SU-DHL-6 (cell line): ENCODE data around the gene C2CD2.

Experiments
- EZH2phosphoT487 ChIP-seq: fragments of 200-600 bp; sonication (generic), shearing (Covaris generic); conservative IDR thresholded peaks from 2 replicates; pipeline ENCODE4 v1.6.1; 2018; ENCODE audit warnings: mild to moderate bottlenecking, antibody characterized with exemption, low read length, moderate library complexity, mixed read lengths
- TF ChIP-seq, protein P1 (sequence below): fragments of 200-600 bp; sonication (generic); IDR thresholded peaks from one replicate; pipeline ENCODE4 v1.5.1; 2017; ENCODE audit warnings: antibody characterized with exemption, mild to moderate bottlenecking, low read length, moderate library complexity; ENCODE audit not compliant: insufficient read depth, poor library complexity, severe bottlenecking

DNA sequence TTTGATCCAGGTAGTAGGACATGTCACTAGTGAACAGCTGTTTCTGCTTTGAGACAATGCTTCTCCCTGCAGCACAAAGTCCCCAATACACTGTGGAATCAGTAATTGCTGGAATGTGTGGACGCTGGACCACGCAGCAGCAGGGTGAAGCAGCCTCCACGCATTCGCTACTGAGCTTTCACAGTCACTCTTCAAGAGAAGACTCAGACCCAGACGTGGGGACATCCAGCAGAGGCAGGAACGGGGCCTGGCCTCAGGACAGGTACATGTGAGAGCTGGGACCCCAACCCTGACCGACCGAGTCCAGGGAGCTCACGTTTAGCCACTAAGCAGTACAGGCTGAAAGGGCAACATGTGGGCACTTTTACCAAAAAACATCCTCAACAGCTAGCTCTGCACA lies 40.6 kb downstream of the C2CD2 start:
- TF ChIP-seq, protein P1, sequence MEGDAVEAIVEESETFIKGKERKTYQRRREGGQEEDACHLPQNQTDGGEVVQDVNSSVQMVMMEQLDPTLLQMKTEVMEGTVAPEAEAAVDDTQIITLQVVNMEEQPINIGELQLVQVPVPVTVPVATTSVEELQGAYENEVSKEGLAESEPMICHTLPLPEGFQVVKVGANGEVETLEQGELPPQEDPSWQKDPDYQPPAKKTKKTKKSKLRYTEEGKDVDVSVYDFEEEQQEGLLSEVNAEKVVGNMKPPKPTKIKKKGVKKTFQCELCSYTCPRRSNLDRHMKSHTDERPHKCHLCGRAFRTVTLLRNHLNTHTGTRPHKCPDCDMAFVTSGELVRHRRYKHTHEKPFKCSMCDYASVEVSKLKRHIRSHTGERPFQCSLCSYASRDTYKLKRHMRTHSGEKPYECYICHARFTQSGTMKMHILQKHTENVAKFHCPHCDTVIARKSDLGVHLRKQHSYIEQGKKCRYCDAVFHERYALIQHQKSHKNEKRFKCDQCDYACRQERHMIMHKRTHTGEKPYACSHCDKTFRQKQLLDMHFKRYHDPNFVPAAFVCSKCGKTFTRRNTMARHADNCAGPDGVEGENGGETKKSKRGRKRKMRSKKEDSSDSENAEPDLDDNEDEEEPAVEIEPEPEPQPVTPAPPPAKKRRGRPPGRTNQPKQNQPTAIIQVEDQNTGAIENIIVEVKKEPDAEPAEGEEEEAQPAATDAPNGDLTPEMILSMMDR: no peak
- TF ChIP-seq EZH2phosphoT487: no peak
